Psoas muscle (tissue), 8 donors: ENCODE results near the gene CLDN7. TPM values are rescaled to one million over a fixed set of nuclear protein-coding genes. Genes with fewer than 3 reads are reported as not detected.

Experiments used
- ATAC-seq, 4 donors: fragments of 200-7000 bp; cut with Tn5 transposase; one replicate each; pipeline ENCODE4 v1.9.1; 2020; ENCODE audit warnings: moderate library complexity in 3 of 4, mild to moderate bottlenecking in 2 of 4
- DNase-seq, 2 donors: peaks; one replicate each; pipeline ENCODE4 v3.0.0-alpha.2; 2020
- H3K27ac ChIP-seq: fragments of 200-600 bp; one replicate; pipeline ENCODE4 v1.8.0; 2022
- H3K27me3 ChIP-seq, 3 donors: fragments of 200-600 bp in 1 of 3; one replicate each; pipeline versions ENCODE4 v1.6.1 to v1.8.0; 2013 to 2022; ENCODE audit warnings: low read length in 2 of 3, mild to moderate bottlenecking in 2 of 3, moderate library complexity in 1 of 3; ENCODE audit not compliant: insufficient read depth in 3 of 3
- H3K36me3 ChIP-seq, 2 donors: fragments of 200-600 bp in 1 of 2; one replicate each; pipeline versions ENCODE4 v1.6.1 to v1.8.0; 2013 to 2022; ENCODE audit warnings: low read depth in 1 of 2, mild to moderate bottlenecking in 1 of 2, moderate library complexity in 1 of 2; ENCODE audit not compliant: insufficient read depth in 1 of 2
- H3K4me1 ChIP-seq: fragments of 200-600 bp; one replicate; pipeline ENCODE4 v1.8.0; 2022
- H3K4me3 ChIP-seq: fragments of 200-600 bp; one replicate; pipeline ENCODE4 v1.8.0; 2022; ENCODE audit warnings: mild to moderate bottlenecking
- H3K9me3 ChIP-seq: fragments of 200-600 bp; one replicate; pipeline ENCODE4 v1.8.0; 2022
- CTCF ChIP-seq: fragments of 200-600 bp; IDR thresholded peaks from one replicate; pipeline ENCODE4 v1.8.0; 2022; ENCODE audit warnings: antibody characterized with exemption
- WGBS, 3 donors: extraction: QIAGEN DNeasy Blood & Tissue Kit; methylation state at CpG; one replicate each; pipeline versions ENCODE4 v1.1.6 to v1.1.7; 2013; 5-methylcytosine and 5-hydroxymethylcytosine counted together
- intact Hi-C, 2 donors: fragments of 100-400 bp; cut with DNase I; formaldehyde crosslinking; loops; one replicate each; pipeline versions ENCODE4 v1.11.0 to v1.14.2; 2022
- polyA plus RNA-seq, 3 donors: library from polyadenylated mRNA; stranded (reverse); fragments of 200-250 nt; gene quantifications; one replicate each; pipeline ENCODE4 v1.2.3, GENCODE V29; 2013
- total RNA-seq, 4 donors: library from RNA; stranded (reverse); fragmentation: NEBNext Ultra II Directional in 2 of 4; extraction: Animal tissue kit (Norgen Biotek cat#: 25700) in 2 of 4; gene quantifications; one replicate each; pipeline versions ENCODE4 v1.2.1 to v1.2.4, GENCODE V29; 2021 to 2023
- donor health status: healthy with polysubstance abuse.
- donor health status: DM: no; HTN: no; CAD: no; lungs with moderate emphysema.
- donor health status: Bipolar disorder and iron deficiency.
- donor health status: healthy.
- donor health status: DM: yes; HTN: yes; CAD: no.
- donor health status: DM: no; HTN: no; CAD: no.
- donor health status: DM: no; HTN: no; CAD: no.
- donor health status: DM: yes; HTN: yes; CAD: no.

Gene CLDN7
- total and polyA plus RNA-seq, 7 donors = 0.48 to 1.1 (median 0.93) TPM; not detected in 1

GRCh38 chr17:7233701-7234082 lies 28.6 kb downstream of the CLDN7 start:
- peaks cover 29% of the 10 kb centered on the region for H3K4me1 ChIP-seq
- no peak for TF ChIP-seq CTCF
- no peak for DNase-seq
- H3K4me3 ChIP-seq = peak overlapping the region; percentile 94
- intact Hi-C loops = loop anchor here in 1 of 2 donors (10.0 kb wide), 1 partner anchor 351 kb away; the partner anchor contains the start of gene MPDU1
- no peaks in the 10 kb centered on the region for H3K9me3 ChIP-seq
- H3K27me3 ChIP-seq = no peaks in the 10 kb centered on the region
- ATAC-seq = peak in 2 of 4 donors; percentile 0
- WGBS, 3 donors = 0 to 1% (median 1%) methylated on average over 9 of the region's 9 CpGs
- H3K27ac ChIP-seq = peak overlapping the region; percentile 81
- H3K36me3 ChIP-seq = peaks cover 0 to 40% of the 10 kb centered on the region in 2 donors

- Histone ChIP-seq H3K27ac (no peak overlapping the region), H3K27me3 (no peaks in the 10 kb centered on the region), H3K4me3 (peak overlapping the region; percentile 94), H3K4me1 (peaks cover 29% of the 10 kb centered on the region), H3K36me3 (peaks cover 0 to 55% of the 10 kb centered on the region in 2 donors), H3K9me3 (no peaks in the 10 kb centered on the region)
- WGBS, 3 donors = 65 to 78% (median 66%) methylated on average over 5 of the region's 5 CpGs
- ATAC-seq (no peak), DNase-seq (no peak)
- intact Hi-C loops = loop anchor here in 1 of 2 donors (10.0 kb wide), 1 partner anchor 353 kb away; the partner anchor contains the start of gene MPDU1
- no peak for TF ChIP-seq CTCF
Measured at GRCh38 chr17:7232114-7232513, 30.2 kb downstream of the CLDN7 start.

- no peaks in the 10 kb centered on the region for H3K27me3 ChIP-seq
- TF ChIP-seq CTCF = no peak
- DNase-seq = peak in 1 of 2 donors; percentile 9
- no peak overlapping the region for H3K4me3 ChIP-seq
- H3K4me1 ChIP-seq = peaks cover 18% of the 10 kb centered on the region
- WGBS, 3 donors = 94 to 96% (median 96%) methylated on average over 18 to 19 of the region's 19 CpGs
- intact Hi-C loops = no loop called here
- peaks cover 7 to 62% of the 10 kb centered on the region in 2 donors for H3K36me3 ChIP-seq
- ATAC-seq = no peak
- no peaks in the 10 kb centered on the region for H3K9me3 ChIP-seq
- H3K27ac ChIP-seq = no peak overlapping the region
Measured at GRCh38 chr17:7229504-7229903, 32.8 kb downstream of the CLDN7 start.

GRCh38 chr17:7228920-7229319 lies 33.4 kb downstream of the CLDN7 start:
- Histone ChIP-seq H3K9me3 (no peaks in the 10 kb centered on the region), H3K4me3 (no peak overlapping the region), H3K27ac (no peak overlapping the region), H3K27me3 (no peaks in the 10 kb centered on the region), H3K36me3 (peaks cover 7 to 68% of the 10 kb centered on the region in 2 donors), H3K4me1 (peaks cover 23% of the 10 kb centered on the region)
- ATAC-seq (no peak), DNase-seq (no peak)
- intact Hi-C loops = no loop called here
- no peak for TF ChIP-seq CTCF
- 89 to 90% (median 89%) methylated on average over 14 of the region's 14 CpGs for WGBS, 3 donors
